H1 (cell line): ENCODE results near the gene TMEM127. TPM values are rescaled to one million over a fixed set of nuclear protein-coding genes. Genes with fewer than 3 reads are reported as not detected.
A peak's percentile ranks its signal among the peaks of the same experiment; 100 is the strongest.

Experiments
- CTCF ChIA-PET: fragments of 300-600 bp; sonication (Branson Sonifier 250); formaldehyde crosslinking; loops from one replicate; lab custom pipeline; 2021; ENCODE audit not compliant: partially characterized antibody; lab: Charles Lee
- POLR2A ChIA-PET: fragments of 300-600 bp; sonication (Branson Sonifier 250); formaldehyde crosslinking; loops from one replicate; lab custom pipeline; 2021; ENCODE audit warnings: inconsistent platforms; ENCODE audit not compliant: partially characterized antibody; lab: Charles Lee
- DNase-seq, 2 experiments: peaks; one replicate each; pipeline versions ENCODE4 v3.0.0 to v3.0.0-alpha.2; 2010 to 2022; ENCODE audit warnings: low spot score in 2 of 2, low read depth in 1 of 2, mixed read lengths in 1 of 2
- FAIRE-seq: peaks from 2 replicates; lab custom pipeline; 2011; peaks lifted over from hg19 to GRCh38; lab: Jason Lieb, UNC
- H2AFZ ChIP-seq: 2 replicates; pipeline ENCODE4 v1.8.1; 2012; ENCODE audit warnings: low read length, inconsistent platforms
- H2AK5ac ChIP-seq: 2 replicates; pipeline ENCODE4 v1.6.1; 2013; ENCODE audit warnings: low read depth, low read length
- H2BK120ac ChIP-seq: replicated peaks from 2 replicates; pipeline ENCODE3; 2013; ENCODE audit warnings: low read depth, low read length, inconsistent platforms
- H2BK12ac ChIP-seq: 2 replicates; pipeline ENCODE4 v1.6.1; 2013; ENCODE audit warnings: low read depth, low read length
- H2BK15ac ChIP-seq: 2 replicates; pipeline ENCODE4 v1.6.1; 2013; ENCODE audit warnings: low read length
- H2BK20ac ChIP-seq: 2 replicates; pipeline ENCODE4 v1.6.1; 2013; ENCODE audit warnings: low read length
- H2BK5ac ChIP-seq: 2 replicates; pipeline ENCODE4 v1.6.1; 2013; ENCODE audit warnings: low read depth, low read length
- H3K14ac ChIP-seq: 2 replicates; pipeline ENCODE4 v1.6.1; 2013; ENCODE audit warnings: inconsistent platforms; ENCODE audit not compliant: insufficient read length
- H3K18ac ChIP-seq: 2 replicates; pipeline ENCODE4 v1.6.1; 2013; ENCODE audit warnings: low read length; ENCODE audit errors: extremely low read depth
- H3K23ac ChIP-seq: 2 replicates; pipeline ENCODE4 v1.6.1; 2013; ENCODE audit warnings: inconsistent platforms; ENCODE audit not compliant: insufficient read length
- H3K23me2 ChIP-seq: 2 replicates; pipeline ENCODE4 v1.6.1; 2013; ENCODE audit warnings: low read depth, low read length
- H3K27ac ChIP-seq: 2 replicates; pipeline ENCODE4 v1.6.1; 2011; ENCODE audit warnings: low read depth, low read length, inconsistent platforms
- H3K27me3 ChIP-seq, 4 experiments: replicated peaks in 1 of 4; 1 replicate in 1 of 4; 2 replicates in 3 of 4; pipeline versions ENCODE4 v1.6.1 to v1.8.1; 2011 to 2013; ENCODE audit warnings: low read length in 3 of 4, mild to moderate bottlenecking in 3 of 4, inconsistent platforms in 2 of 4, mixed read lengths in 2 of 4, moderate library complexity in 1 of 4; ENCODE audit not compliant: control insufficient read depth in 3 of 4, insufficient read depth in 3 of 4; ENCODE audit errors: extremely low read depth in 1 of 4
- H3K36me3 ChIP-seq, 4 experiments: 2 replicates each; pipeline versions ENCODE4 v1.6.1 to v1.8.1; 2011 to 2013; ENCODE audit warnings: mild to moderate bottlenecking in 4 of 4, low read length in 3 of 4, moderate library complexity in 2 of 4, control low read depth in 1 of 4, inconsistent platforms in 1 of 4; ENCODE audit not compliant: insufficient read depth in 4 of 4, control insufficient read depth in 2 of 4
- H3K4ac ChIP-seq: replicated peaks from 2 replicates; pipeline ENCODE3; 2013; ENCODE audit warnings: low read length, low read depth, mixed read lengths, inconsistent platforms; ENCODE audit not compliant: insufficient read length
- H3K4me1 ChIP-seq, 4 experiments: replicated peaks in 1 of 4; 1 replicate in 1 of 4; 2 replicates in 3 of 4; pipeline versions ENCODE4 v1.6.1 to v1.8.1; 2011 to 2013; ENCODE audit warnings: low read length in 3 of 4, inconsistent platforms in 2 of 4, mixed read lengths in 1 of 4; ENCODE audit not compliant: insufficient read depth in 4 of 4, control insufficient read depth in 3 of 4
- H3K4me2 ChIP-seq, 2 experiments: 2 replicates each; pipeline versions ENCODE4 v1.6.1 to v1.8.1; 2011 to 2013; ENCODE audit warnings: low read depth in 2 of 2, low read length in 2 of 2, control low read depth in 1 of 2, inconsistent platforms in 1 of 2, mild to moderate bottlenecking in 1 of 2; ENCODE audit not compliant: insufficient read depth in 1 of 2
- H3K4me3 ChIP-seq, 4 experiments: fragments of 200-600, 300-600 bp in 1 of 4; sonication (generic), shearing (Covaris generic), sonication (Bioruptor Twin) in 1 of 4; 2 replicates each; pipeline versions ENCODE4 v1.5.1 to v1.8.1; 2011 to 2016; ENCODE audit warnings: low read length in 4 of 4, low read depth in 3 of 4, control low read depth in 2 of 4, inconsistent platforms in 2 of 4, mild to moderate bottlenecking in 2 of 4, mixed read lengths in 1 of 4, moderate library complexity in 1 of 4; ENCODE audit not compliant: insufficient read depth in 2 of 4; ENCODE audit errors: extremely low read depth in 1 of 4
- H3K56ac ChIP-seq: replicated peaks from 2 replicates; pipeline ENCODE3; 2013; ENCODE audit warnings: low read depth, mild to moderate bottlenecking, mixed read lengths, low read length, inconsistent platforms; ENCODE audit not compliant: insufficient read length
- H3K79me1 ChIP-seq: 2 replicates; pipeline ENCODE4 v1.6.1; 2013; ENCODE audit warnings: low read depth, low read length, control low read depth
- H3K79me2 ChIP-seq, 2 experiments: 2 replicates each; pipeline versions ENCODE4 v1.6.1 to v1.8.1; 2012 to 2013; ENCODE audit warnings: low read length in 2 of 2, mild to moderate bottlenecking in 2 of 2, inconsistent platforms in 1 of 2; ENCODE audit not compliant: insufficient read depth in 2 of 2, control insufficient read depth in 1 of 2
- H3K9ac ChIP-seq, 4 experiments: replicated peaks in 1 of 4; 1 replicate in 1 of 4; 2 replicates in 3 of 4; pipeline versions ENCODE4 v1.6.1 to v1.8.1; 2011 to 2013; ENCODE audit warnings: low read depth in 3 of 4, low read length in 3 of 4, control low read depth in 2 of 4, mild to moderate bottlenecking in 2 of 4, moderate library complexity in 2 of 4, inconsistent platforms in 1 of 4; ENCODE audit errors: extremely low read depth in 1 of 4
- H3K9me3 ChIP-seq, 2 experiments: 2 replicates each; pipeline versions ENCODE4 v1.6.1 to v1.8.1; 2012 to 2013; ENCODE audit warnings: mild to moderate bottlenecking in 2 of 2, moderate library complexity in 2 of 2, control low read depth in 1 of 2, inconsistent platforms in 1 of 2, low read depth in 1 of 2, low read length in 1 of 2, mixed read lengths in 1 of 2; ENCODE audit not compliant: insufficient read depth in 2 of 2
- H4K20me1 ChIP-seq, 2 experiments: replicated peaks in 1 of 2; 2 replicates each; pipeline versions ENCODE3 to v1.8.1; 2011 to 2013; ENCODE audit warnings: inconsistent platforms in 2 of 2, low read length in 2 of 2, mild to moderate bottlenecking in 1 of 2; ENCODE audit not compliant: insufficient read depth in 2 of 2, control insufficient read depth in 1 of 2
- H4K5ac ChIP-seq: 2 replicates; pipeline ENCODE4 v1.6.1; 2013; ENCODE audit warnings: low read length, low read depth, mixed read lengths, inconsistent platforms; ENCODE audit not compliant: insufficient read length
- H4K8ac ChIP-seq: 2 replicates; pipeline ENCODE4 v1.8.0; 2013; ENCODE audit warnings: mild to moderate bottlenecking, moderate library complexity, low read length, inconsistent platforms; ENCODE audit not compliant: insufficient read depth; ENCODE audit errors: extremely low read depth
- H4K91ac ChIP-seq: replicated peaks from 2 replicates; pipeline ENCODE3; 2013; ENCODE audit warnings: low read length, mixed read lengths, inconsistent platforms; ENCODE audit not compliant: insufficient read length
- CBX8 ChIP-seq: fragments of 300-800, 300-1000 bp; sonication (generic); IDR thresholded peaks from 2 replicates; pipeline ENCODE4 v1.7.1; 2016; ENCODE audit warnings: low read depth, low read length, borderline replicate concordance
- E2F6 ChIP-seq: IDR thresholded peaks from 2 replicates; pipeline ENCODE4 v1.6.1; 2012; ENCODE audit warnings: inconsistent platforms
- GTF2F1 ChIP-seq: IDR thresholded peaks from 2 replicates; pipeline ENCODE4 v1.6.1; 2012; ENCODE audit warnings: low read depth, low read length, improper control_type of control experiment, borderline replicate concordance
- POU5F1 ChIP-seq: IDR thresholded peaks from 2 replicates; pipeline ENCODE4 v1.6.1; 2011; ENCODE audit warnings: low read depth, mild to moderate bottlenecking, low read length, moderate library complexity
- ZNF274 ChIP-seq: IDR thresholded peaks from 2 replicates; pipeline ENCODE4 v1.7.0; 2012; ENCODE audit warnings: low read length, borderline replicate concordance; ENCODE audit errors: extremely low read depth
- WGBS, 2 experiments: shearing (Covaris generic) in 1 of 2; methylation state at CpG; one replicate each; pipeline versions ENCODE4 v1.1.6 to v1.1.7; 2013 to 2015; ENCODE audit warnings: low lambda C conversion rate in 2 of 2, mixed read lengths in 2 of 2, inconsistent platforms in 1 of 2, low coverage in 1 of 2, missing lambda C conversion rate in 1 of 2; ENCODE audit not compliant: insufficient replicate concordance in 2 of 2, insufficient coverage in 1 of 2, insufficient read length in 1 of 2; ENCODE audit errors: extremely low coverage in 1 of 2, missing lambda C conversion rate in 1 of 2; 5-methylcytosine and 5-hydroxymethylcytosine counted together
- polyA plus RNA-seq, 7 experiments: library from polyadenylated mRNA; depleted of rRNA in 3 of 7; stranded (reverse) in 5 of 7; unstranded in 2 of 7; fragments of >200 nt in 5 of 7; fragments of 200-250 nt in 2 of 7; gene quantifications; 1 replicate in 5 of 7; 2 replicates in 1 of 7; 4 replicates in 1 of 7; pipeline versions ENCODE4 v1.2.1 to v1.2.3, GENCODE V29; 2011 to 2013; ENCODE audit warnings: missing spikeins in 2 of 7, mixed read lengths in 2 of 7
- total RNA-seq: library from RNA; stranded (reverse); fragmentation: NEBNext Ultra II Directional; extraction: Animal tissue kit (Norgen Biotek cat#: 25700); gene quantifications from 2 replicates; pipeline ENCODE4 v1.2.1, GENCODE V29; 2021

TMEM127 gene
- total and polyA plus RNA-seq, 2 of the 8 experiments (the other 6 are each of a cell fraction or from before 2014, with no cell fraction given) = 25.0 to 41.0 TPM

GRCh38 chr2:96305979-96306308 lies 40.1 kb upstream of the TMEM127 start:
- ChIA-PET POLR2A (interaction anchor here (0.6 to 3.6 kb wide), 9 partner anchors 15 to 170 kb away, joined by 3 to 28 read pairs (median 4); partner anchors contain the start of gene NCAPH), CTCF (interaction anchor here (0.7 to 1.0 kb wide), 2 partner anchors 19 to 30 kb away, joined by 3 read pairs; partner anchors contain the start of gene ITPRIPL1)
- Histone ChIP-seq H3K79me2 (peaks cover 0 to 36% of the 10 kb centered on the region in 2 experiments; a peak in 2 of 4 replicates), H3K23me2 (no peaks in the 10 kb centered on the region), H3K27ac (peak overlapping the region; percentile 82; the same call in 1 of the 2 replicates), H3K79me1 (0 out of 2 replicates have a peak, but pooled peaks cover 3% of the 10 kb centered on the region), H2BK12ac (no peak overlapping the region), H3K36me3 (peaks cover 22 to 28% (median 26%) of the 10 kb centered on the region in 4 experiments), H4K5ac (peak overlapping the region; percentile 35), H3K14ac (no peak overlapping the region), H2AK5ac (0 out of 2 replicates have a peak overlapping the region, but pooled peaks have one; percentile 4), H3K4me1 (peaks cover 0 to 13% (median 4%) of the 10 kb centered on the region in 4 experiments; a peak in 4 of 7 replicates), H2BK20ac (no peak overlapping the region), H4K20me1 (peaks cover 0 to 3% of the 10 kb centered on the region in 2 experiments), H3K23ac (no peak overlapping the region), H3K4me3 (peak overlapping the region; percentile 79 to 98 (median 86)), H3K9ac (peak overlapping the region; percentile 40 to 86 (median 71)), H2BK120ac (peak overlapping the region; percentile 1), H2AFZ (0 out of 2 replicates have a peak overlapping the region, but pooled peaks have one; percentile 5), H2BK5ac (peak overlapping the region; percentile 77), H3K4ac (peak overlapping the region; percentile 46), H3K18ac (peak overlapping the region; percentile 88), H4K91ac (peak overlapping the region; percentile 5), H3K9me3 (no peaks in the 10 kb centered on the region), H3K4me2 (peak overlapping the region; percentile 66 to 96), H4K8ac (peak overlapping the region; percentile 84; the same call in 1 of the 2 replicates), H3K56ac (peak overlapping the region; percentile 13), H2BK15ac (peak overlapping the region; percentile 1; the same call in 1 of the 2 replicates), H3K27me3 (no peaks in the 10 kb centered on the region)
- DNase-seq (no peak), FAIRE-seq (no peak)
- 32% methylated on average over 9 of the region's 9 CpGs; no CpG with 5 or more reads in 1 of the 2 experiments for WGBS, 2 experiments
- no peak for TF ChIP-seq GTF2F1
- TF ChIP-seq POU5F1 = no peak
- no peak for TF ChIP-seq E2F6
- TF ChIP-seq ZNF274 = no peak
- no peak for TF ChIP-seq CBX8
